PC-3 (cell line): ENCODE data around the gene C1orf53. TPM values are rescaled to one million over a fixed set of nuclear protein-coding genes. Genes with fewer than 3 reads are reported as not detected.

Source experiments
- ATAC-seq: fragments of 200-7000 bp; cut with Tn5 transposase; 2 replicates; pipeline ENCODE4 v1.9.1; 2020; ENCODE audit warnings: mild to moderate bottlenecking, moderate library complexity
- BruUV-seq: library from RNA; stranded (reverse); fragments of 400-500 nt; replicated peaks from 2 replicates; lab custom pipeline; 2021; lab: Mats Ljungman, UMichigan
- CTCF ChIA-PET: fragments of 300-600 bp; sonication (Branson Sonifier 250); formaldehyde crosslinking; loops from one replicate; lab custom pipeline; 2022; ENCODE audit warnings: antibody characterized with exemption; lab: Charles Lee
- POLR2A ChIA-PET: fragments of 300-600 bp; sonication (Branson Sonifier 250); formaldehyde crosslinking; loops from one replicate; lab custom pipeline; 2022; ENCODE audit warnings: antibody characterized with exemption; ENCODE audit not compliant: unreplicated experiment; lab: Charles Lee
- DNase-seq: peaks from one replicate; pipeline ENCODE4 v3.0.0-alpha.2; 2015
- H2AFZ ChIP-seq: fragments of 300-600 bp; sonication (generic); 2 replicates; pipeline ENCODE4 v1.6.0; 2016; ENCODE audit warnings: antibody characterized with exemption, low read length
- H3F3A ChIP-seq: fragments of 300-600 bp; sonication (generic); one replicate; pipeline ENCODE4 v1.6.0; 2017; ENCODE audit warnings: antibody characterized with exemption, low read length, control low read depth, mild to moderate bottlenecking; ENCODE audit not compliant: unreplicated experiment
- H3K27ac ChIP-seq: fragments of 300-600 bp; sonication (generic); 2 replicates; pipeline ENCODE4 v1.5.1; 2016; ENCODE audit warnings: mild to moderate bottlenecking, low read length
- H3K27me3 ChIP-seq: fragments of 300-600 bp; sonication (generic); 2 replicates; pipeline ENCODE4 v1.6.1; 2016; ENCODE audit warnings: low read length, mixed read lengths
- H3K36me3 ChIP-seq: fragments of 300-600 bp; sonication (generic); 2 replicates; pipeline ENCODE4 v1.6.1; 2016; ENCODE audit warnings: low read depth, mixed run types, low read length, mixed read lengths
- H3K4me1 ChIP-seq: fragments of 300-600 bp; sonication (generic); 2 replicates; pipeline ENCODE4 v1.5.1; 2016; ENCODE audit warnings: low read length; ENCODE audit not compliant: insufficient read depth
- H3K4me2 ChIP-seq: fragments of 300-600 bp; sonication (generic); 2 replicates; pipeline ENCODE4 v1.6.0; 2016; ENCODE audit warnings: low read length
- H3K4me3 ChIP-seq: fragments of 300-600 bp; sonication (generic); 2 replicates; pipeline ENCODE4 v1.5.1; 2016; ENCODE audit warnings: mild to moderate bottlenecking, low read length, mixed read lengths
- H3K79me2 ChIP-seq: fragments of 300-600 bp; sonication (generic); 2 replicates; pipeline ENCODE4 v1.6.1; 2017; ENCODE audit warnings: low read length, mixed read lengths
- H3K9ac ChIP-seq: fragments of 300-600 bp; sonication (generic); 2 replicates; pipeline ENCODE4 v1.6.0; 2016; ENCODE audit warnings: mild to moderate bottlenecking, low read length
- H3K9me2 ChIP-seq: fragments of 300-600 bp; sonication (generic); replicated peaks from 2 replicates; pipeline ENCODE4 v1.6.1; 2016; ENCODE audit warnings: mixed run types, low read length, mixed read lengths
- H3K9me3 ChIP-seq: fragments of 300-600 bp; sonication (generic); 2 replicates; pipeline ENCODE4 v1.6.1; 2016; ENCODE audit warnings: low read length, mixed read lengths
- H4K20me1 ChIP-seq: fragments of 300-600 bp; sonication (generic); 2 replicates; pipeline ENCODE4 v1.6.1; 2016; ENCODE audit warnings: low read length, mixed read lengths
- CTCF ChIP-seq: fragments of 300-600 bp; sonication (generic); conservative IDR thresholded peaks from 2 replicates; pipeline ENCODE4 v1.5.1; 2017; ENCODE audit warnings: antibody characterized with exemption, low read depth, mild to moderate bottlenecking, low read length
- EZH2 ChIP-seq: fragments of 300-600 bp; sonication (generic); IDR thresholded peaks from one replicate; pipeline ENCODE4 v1.6.1; 2017; ENCODE audit warnings: antibody characterized with exemption, mild to moderate bottlenecking, low read length; ENCODE audit not compliant: unreplicated experiment
- EZH2phosphoT487 ChIP-seq: fragments of 300-600 bp; sonication (generic); IDR thresholded peaks from 2 replicates; pipeline ENCODE4 v1.6.1; 2018; ENCODE audit warnings: mild to moderate bottlenecking, antibody characterized with exemption, low read length, borderline replicate concordance
- intact Hi-C: fragments of 100-400 bp; cut with micrococcal nuclease; formaldehyde crosslinking; loops from 2 replicates; pipeline ENCODE4 v1.9.0; 2023
- total RNA-seq: library from RNA; depleted of rRNA; stranded (reverse); fragments of >200 nt; gene quantifications from 2 replicates; pipeline ENCODE4 v1.2.3, GENCODE V29; 2014

The C1orf53 gene
- total RNA-seq, 1 experiment from 2014 or later = 10.4 TPM

- H3K4me3 ChIP-seq = no peak overlapping the region
- POLR2A ChIA-PET = no interaction called here
- H3K4me2 ChIP-seq = no peak overlapping the region
- H3K36me3 ChIP-seq = no peaks in the 10 kb centered on the region
- no peaks in the 10 kb centered on the region for H3K27me3 ChIP-seq
- no peaks in the 10 kb centered on the region for H4K20me1 ChIP-seq
- no peak overlapping the region for H3K27ac ChIP-seq
- no peaks in the 10 kb centered on the region for H3K79me2 ChIP-seq
- no peak overlapping the region for H3K9ac ChIP-seq
- no peaks in the 10 kb centered on the region for H3K4me1 ChIP-seq
- no peak for ATAC-seq
- CTCF ChIA-PET = no interaction called here
- no peak for DNase-seq
- H3K9me2 ChIP-seq = no peaks in the 10 kb centered on the region
- no TSS peak for BruUV-seq
- H3F3A ChIP-seq = no peaks in the 10 kb centered on the region
- H2AFZ ChIP-seq = no peak overlapping the region
- no peak for TF ChIP-seq CTCF
- no peak for TF ChIP-seq EZH2
- no peak for TF ChIP-seq EZH2phosphoT487
- intact Hi-C loops = no loop called here
- no peaks in the 10 kb centered on the region for H3K9me3 ChIP-seq
Observed at GRCh38 chr1:197944485-197944884, 42.1 kb downstream of the C1orf53 start.

DNA sequence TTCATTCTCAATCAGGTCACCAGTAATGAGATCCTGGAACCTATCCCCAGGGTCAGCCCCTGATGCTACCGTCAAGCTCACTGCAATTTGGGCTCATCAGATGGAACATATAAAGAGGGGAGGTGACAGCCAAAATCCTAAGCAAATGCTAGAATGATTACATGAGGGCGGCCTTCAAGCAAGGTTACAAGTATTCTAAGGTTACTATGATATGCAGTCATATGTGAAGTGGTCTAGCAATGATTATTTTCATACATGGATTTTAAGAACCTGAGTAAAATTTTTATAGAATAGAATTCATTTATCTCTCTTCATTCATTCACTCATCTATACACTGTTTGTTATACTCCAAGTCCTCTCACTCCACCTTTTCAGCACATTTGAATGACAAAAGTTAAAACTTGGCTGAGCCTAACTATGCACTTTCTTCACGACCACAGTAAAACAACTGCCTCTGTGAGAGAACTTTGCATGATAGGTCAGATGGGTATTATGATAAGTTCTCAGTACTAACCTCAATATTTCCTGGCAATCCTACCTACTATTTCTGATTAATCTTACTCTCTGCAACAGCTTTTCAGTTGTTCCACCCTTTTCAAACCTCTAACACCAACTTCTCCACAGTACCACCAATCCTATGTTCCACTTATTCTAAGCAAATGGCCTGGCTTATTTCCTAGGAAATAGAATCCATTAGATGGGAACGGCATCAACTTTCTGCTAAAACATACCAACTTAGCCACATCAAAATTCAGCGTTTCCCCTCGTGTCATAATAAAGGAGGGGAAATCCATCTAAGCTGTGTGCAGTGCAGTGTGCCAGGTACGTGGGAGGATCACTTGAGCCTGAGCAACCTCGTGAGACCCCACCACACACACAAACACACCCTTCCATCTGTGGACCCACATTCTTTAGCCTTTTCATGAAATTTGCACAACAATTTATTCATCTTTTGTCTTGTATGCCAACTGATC, 46.8 kb downstream of the C1orf53 start:
- H3K4me2 ChIP-seq = no peak overlapping the region
- H3K9me3 ChIP-seq = no peaks in the 10 kb centered on the region
- no peaks in the 10 kb centered on the region for H3K27me3 ChIP-seq
- no peaks in the 10 kb centered on the region for H3F3A ChIP-seq
- ChIA-PET POLR2A (no interaction called here), CTCF (no interaction called here)
- H3K4me1 ChIP-seq = no peaks in the 10 kb centered on the region
- no peak overlapping the region for H3K27ac ChIP-seq
- H3K9me2 ChIP-seq = no peaks in the 10 kb centered on the region
- TF ChIP-seq EZH2phosphoT487 (no peak), CTCF (no peak), EZH2 (no peak)
- no peaks in the 10 kb centered on the region for H4K20me1 ChIP-seq
- no peaks in the 10 kb centered on the region for H3K79me2 ChIP-seq
- ATAC-seq = no peak
- intact Hi-C loops = no loop called here
- no peak for DNase-seq
- H3K9ac ChIP-seq = no peak overlapping the region
- no TSS peak for BruUV-seq
- no peak overlapping the region for H2AFZ ChIP-seq
- H3K4me3 ChIP-seq = no peak overlapping the region
- no peaks in the 10 kb centered on the region for H3K36me3 ChIP-seq

- H3K27ac ChIP-seq = no peak overlapping the region
- H3K4me3 ChIP-seq = no peak overlapping the region
- no peak overlapping the region for H3K9ac ChIP-seq
- no peaks in the 10 kb centered on the region for H3K9me2 ChIP-seq
- ATAC-seq (no peak), DNase-seq (no peak)
- ChIA-PET POLR2A (no interaction called here), CTCF (no interaction called here)
- H3F3A ChIP-seq = no peaks in the 10 kb centered on the region
- no peaks in the 10 kb centered on the region for H3K4me1 ChIP-seq
- H3K36me3 ChIP-seq = no peaks in the 10 kb centered on the region
- no peaks in the 10 kb centered on the region for H3K79me2 ChIP-seq
- no peak overlapping the region for H3K4me2 ChIP-seq
- intact Hi-C loops = no loop called here
- no peaks in the 10 kb centered on the region for H4K20me1 ChIP-seq
- no peak for TF ChIP-seq CTCF
- no peak for TF ChIP-seq EZH2
- no peak for TF ChIP-seq EZH2phosphoT487
- H3K9me3 ChIP-seq = no peaks in the 10 kb centered on the region
- no TSS peak for BruUV-seq
- no peaks in the 10 kb centered on the region for H3K27me3 ChIP-seq
- no peak overlapping the region for H2AFZ ChIP-seq
Observed at GRCh38 chr1:197951089-197951488, 48.7 kb downstream of the C1orf53 start.
